Stimulated activated CD4-positive, alpha-beta T cell treated with anti-CD3 and anti-CD28 coated beads, Interleukin-1b, Interleukin-23, amount 100 ng/mL, for 1 hour (primary cell): Measurements from ENCODE around the gene TCAP.

ENCODE experiments used
- DNase-seq, 2 donors: peaks; one replicate each; pipeline ENCODE4 v3.0.0-alpha.2; 2020; ENCODE audit warnings: low read depth in 2 of 2

The TCAP gene

DNA sequence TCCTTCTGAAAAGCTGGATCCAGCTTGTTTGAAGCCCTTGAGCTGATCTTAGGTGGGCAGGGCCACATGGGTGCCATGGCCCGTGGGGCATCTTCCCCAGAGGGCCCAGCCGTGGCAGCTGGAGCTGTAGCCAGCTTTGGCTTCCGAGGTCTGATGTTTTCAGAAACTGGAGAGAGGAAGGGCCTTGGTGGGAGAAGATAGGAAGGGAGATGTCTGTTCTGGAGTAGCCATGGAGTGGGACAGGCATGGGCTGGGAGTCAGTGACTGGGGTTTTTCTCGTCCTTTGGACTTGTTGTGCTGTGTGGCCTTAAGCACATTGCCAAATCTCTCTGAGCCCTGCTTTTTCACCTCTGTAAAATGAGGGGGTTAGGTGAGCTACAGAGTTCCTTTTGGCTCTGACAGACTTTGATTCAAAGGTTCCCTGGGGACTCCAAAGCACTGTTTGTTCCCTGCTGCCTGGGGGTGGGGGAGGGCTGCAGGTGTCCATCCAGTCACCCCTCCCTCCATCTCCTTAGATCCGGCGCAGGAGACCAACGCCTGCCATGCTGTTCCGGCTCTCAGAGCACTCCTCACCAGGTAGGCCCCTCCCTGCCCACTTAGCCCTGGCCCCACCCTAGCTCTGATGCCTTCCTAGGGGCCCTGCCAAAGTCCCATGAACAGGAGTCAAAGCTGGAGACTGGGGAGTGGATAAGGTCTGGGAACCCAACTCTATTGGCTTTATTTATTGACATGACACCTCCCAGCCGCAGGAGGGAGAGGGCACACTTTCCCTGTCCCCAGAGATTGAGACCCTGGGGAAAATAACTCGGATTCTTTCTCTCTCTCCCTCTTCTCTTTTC is 36.3 kb upstream of the TCAP start:
- no peak for DNase-seq

DNA sequence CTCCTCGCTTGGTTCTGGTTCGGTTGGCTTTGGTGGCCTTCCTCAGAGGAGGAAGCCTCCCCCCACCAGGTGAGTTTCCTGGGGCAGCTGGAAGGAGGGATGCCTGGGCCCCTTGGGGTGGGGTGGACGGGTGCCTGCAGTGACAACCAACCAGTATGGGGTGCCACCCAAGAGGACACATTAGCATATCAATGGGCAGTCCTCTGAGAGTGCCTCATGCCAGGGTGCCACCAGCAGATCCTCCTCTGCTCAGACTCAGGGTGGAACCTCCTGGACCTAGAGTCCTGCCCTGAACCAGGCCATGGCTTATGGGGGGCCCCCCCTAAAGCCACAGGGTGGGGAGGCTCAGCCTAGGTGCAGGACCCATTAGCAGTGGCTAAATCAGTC is 35.7 kb upstream of the TCAP start:
- no peak for DNase-seq

DNA sequence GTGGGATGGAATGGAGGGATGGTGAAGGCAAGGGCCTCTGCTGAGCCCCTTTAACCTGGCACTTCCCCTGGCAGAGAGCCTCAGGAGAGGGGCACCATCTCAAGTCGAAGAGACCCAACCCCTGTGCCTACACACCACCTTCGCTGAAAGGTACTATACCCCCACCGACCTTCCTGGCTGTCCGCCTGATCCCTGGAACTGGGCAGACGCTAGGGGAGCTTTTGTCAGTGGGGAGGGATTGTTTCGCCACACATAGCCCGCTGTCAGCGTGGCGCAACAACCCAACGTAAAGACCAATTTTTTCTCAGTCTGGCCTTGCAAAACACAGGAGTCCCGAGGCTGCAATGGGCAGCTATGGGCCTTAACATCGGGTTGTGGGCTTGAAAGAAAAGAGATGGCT is 35.3 kb upstream of the TCAP start:
- DNase-seq, result no peak

DNA sequence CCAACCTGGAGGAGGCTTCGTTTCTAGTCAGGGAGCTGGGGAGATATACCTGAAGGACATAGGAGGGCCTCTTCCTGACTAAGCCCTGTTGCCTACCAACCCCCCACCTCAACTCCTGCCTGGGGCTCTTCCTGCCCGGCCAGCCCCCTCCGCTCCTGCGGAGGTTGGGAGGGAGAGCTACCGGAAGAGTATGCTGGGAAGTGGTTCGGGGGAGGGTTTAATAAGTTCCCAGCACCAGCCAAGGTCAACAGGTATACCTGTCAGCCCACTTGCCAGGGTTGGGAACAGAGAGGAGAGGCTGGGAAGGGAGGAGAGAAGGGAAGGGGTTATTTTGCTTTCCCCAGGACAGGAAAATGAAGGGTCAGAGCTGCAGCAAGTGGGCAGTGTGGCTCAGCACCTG is 33.7 kb upstream of the TCAP start:
- DNase-seq, result no peak

DNA sequence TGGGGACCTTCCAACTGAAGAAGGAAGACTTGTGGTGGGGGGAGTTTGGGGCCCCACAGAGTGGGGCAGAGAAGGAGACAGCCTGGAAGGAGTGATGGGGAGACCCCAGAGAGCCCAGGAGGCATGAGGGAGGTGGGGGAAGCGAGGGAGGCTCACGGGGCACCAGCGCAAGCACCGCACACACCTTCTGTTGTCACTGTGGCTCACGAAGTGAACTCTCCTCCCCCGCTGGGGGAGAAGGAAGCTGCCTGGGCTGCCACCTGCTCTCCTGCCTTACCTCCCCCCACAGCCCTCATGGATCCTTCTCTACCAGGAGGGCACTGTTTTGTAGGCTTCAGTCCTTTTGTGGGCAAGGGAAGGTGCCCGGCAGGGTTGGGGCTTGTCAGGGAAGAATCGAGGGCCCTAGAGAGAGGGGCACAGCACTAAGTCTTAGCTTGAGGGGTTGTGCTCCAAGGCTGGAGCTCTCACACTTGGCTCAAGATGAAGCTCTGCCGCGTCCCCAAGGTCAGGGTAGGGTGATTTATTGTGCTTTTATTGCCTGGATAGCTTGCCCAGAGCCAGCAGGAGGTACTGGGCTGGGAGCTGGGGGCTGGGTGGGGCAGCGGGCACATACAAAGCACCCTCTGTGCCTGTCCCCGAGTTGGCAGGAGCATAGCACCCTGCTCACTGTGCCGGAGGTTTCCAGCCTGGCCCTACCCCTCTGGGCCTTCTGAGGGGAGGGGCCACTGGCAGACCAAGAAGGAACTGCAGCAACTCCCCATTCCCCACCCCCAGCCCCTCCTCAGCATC is 32.8 kb upstream of the TCAP start:
- DNase-seq, result no peak

DNA sequence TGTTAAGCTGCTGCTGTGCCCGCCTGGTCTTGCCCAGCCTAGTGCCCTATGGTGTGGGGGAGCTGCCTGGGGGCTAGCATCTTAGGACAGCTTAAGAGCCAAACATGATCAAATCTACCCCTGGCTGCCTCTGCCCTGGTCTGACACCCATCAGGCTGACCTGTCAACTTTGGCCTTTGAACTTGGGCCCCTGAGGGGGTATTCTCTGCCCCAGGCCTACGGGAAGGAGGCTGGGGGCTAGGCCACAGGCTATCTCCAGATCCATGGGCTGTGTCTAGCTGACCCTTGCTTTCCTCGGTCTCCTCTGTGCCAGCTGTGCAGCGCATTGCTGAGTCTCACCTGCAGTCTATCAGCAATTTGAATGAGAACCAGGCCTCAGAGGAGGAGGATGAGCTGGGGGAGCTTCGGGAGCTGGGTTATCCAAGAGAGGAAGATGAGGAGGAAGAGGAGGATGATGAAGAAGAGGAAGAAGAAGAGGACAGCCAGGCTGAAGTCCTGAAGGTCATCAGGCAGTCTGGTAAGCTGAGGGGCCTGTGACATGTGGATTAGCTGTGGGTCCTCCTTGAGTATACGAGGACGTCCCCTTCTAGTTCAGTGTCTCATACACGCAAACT is 31.5 kb upstream of the TCAP start:
- no peak for DNase-seq

DNA sequence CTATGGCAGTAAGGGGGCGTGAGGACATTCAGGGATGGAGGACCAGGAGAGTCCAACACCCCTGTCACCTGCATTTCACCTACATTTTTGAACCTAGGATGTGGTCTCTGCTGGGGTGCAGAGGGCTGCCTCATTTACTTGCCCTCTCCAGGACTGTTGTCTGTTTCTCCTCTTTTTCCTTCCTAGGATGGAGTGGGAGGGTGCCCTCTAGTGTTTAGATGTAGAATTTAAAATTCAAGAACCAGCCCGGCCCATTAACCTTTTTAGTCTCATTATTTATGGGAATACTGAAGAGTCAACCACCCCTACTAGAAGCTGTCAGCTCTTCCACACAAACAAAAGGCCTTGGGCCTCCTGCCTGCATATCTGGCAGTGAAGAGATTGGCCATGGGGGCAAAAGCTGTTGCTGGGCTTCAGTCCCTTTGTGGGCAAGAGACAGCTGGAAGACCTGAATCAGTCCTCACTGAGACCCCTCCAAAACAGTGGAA is 30.7 kb upstream of the TCAP start:
- DNase-seq, result no peak

DNA sequence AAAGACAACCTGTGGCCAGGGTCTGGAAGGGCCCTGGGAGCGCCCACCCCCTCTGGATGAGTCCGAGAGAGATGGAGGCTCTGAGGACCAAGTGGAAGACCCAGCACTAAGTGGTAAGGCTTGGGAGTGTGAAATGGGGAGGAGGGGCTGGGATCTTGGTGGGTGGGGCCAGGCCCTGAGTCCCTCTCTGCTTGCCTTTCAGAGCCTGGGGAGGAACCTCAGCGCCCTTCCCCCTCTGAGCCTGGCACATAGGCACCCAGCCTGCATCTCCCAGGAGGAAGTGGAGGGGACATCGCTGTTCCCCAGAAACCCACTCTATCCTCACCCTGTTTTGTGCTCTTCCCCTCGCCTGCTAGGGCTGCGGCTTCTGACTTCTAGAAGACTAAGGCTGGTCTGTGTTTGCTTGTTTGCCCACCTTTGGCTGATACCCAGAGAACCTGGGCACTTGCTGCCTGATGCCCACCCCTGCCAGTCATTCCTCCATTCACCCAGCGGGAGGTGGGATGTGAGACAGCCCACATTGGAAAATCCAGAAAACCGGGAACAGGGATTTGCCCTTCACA is 29.5 kb upstream of the TCAP start:
- DNase-seq, result no peak

DNA sequence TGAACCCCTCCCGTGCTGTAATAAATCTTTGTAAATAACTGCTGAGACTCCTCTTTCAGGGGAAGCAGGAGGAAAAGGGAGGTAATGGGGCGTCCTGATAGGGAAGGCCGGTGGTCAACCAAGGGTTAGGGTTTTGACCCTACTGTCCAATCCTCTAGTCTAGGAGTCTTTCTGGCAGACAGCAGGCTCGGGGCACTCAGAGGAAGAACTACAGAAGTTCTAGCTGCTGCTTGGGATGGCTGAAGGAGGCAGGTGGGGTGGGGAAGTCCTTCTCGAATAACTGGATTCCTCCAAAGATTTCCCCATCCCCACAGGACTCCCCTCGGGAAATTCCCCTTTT is 28.6 kb upstream of the TCAP start:
- DNase-seq, result no peak

DNA sequence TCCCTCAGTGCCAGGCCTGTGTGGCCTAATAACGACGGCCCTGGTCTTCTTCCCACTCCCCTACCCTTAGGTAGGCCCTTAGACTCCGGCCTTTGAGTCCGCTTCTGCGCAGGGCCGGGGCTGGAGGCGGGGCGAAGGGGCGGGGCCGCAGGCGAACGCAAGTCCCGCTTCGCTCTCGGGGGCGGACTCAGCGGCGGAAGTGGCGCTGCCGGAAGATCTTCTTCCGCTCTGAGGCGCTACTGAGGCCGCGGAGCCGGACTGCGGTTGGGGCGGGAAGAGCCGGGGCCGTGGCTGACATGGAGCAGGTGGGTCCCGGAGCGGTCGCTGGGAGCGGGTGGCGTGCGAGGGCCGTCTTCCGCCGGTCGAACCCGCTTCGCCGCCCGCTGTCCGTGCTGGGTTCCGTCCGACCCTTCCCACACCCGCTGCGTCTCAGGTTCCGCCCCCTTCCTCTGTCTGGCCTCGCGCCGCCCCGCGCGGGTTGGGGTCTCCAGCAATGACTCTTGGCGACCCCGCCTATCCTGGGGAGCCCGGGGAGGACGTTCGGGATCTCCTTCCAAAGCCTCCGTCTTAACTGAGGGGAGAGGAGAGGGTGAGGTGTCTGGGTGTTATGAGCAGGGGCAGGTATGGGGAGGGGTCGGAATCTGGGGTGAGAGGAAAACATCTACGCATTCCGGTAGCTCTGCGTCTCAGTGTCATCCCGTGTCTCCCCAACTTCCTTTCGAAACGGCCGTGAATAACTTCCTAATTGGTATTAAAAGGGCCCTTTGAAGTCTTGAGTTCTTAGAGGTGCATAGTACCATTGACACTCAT is 28.0 kb upstream of the TCAP start, which contains the start of gene STARD3:
Gene STARD3 (plus strand): TSS at position 218 of the 810 bp plus-strand sequence. CDS start 16,388 bp downstream, outside the sequence.
- DNase-seq, result peak; percentile 68 to 90

DNA sequence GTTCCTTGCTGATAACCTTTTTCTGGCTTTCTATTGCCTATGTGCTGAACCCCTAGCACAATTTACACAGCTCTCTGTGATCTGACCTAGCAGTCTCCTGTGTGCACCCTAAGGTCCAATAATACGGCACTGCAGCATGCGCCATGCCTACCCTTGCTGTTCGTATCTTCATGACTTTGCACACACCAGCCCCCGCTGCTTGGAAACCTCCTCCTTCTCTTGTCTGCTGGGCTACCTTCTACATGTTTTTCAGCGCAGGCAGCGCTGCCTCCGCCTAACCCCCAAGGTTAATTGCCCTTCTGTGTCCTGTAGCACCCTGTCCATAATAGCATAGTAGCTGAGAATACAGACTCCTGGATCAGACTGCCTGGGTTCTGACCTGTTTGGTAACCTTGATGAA is 26.8 kb upstream of the TCAP start:
- DNase-seq, result no peak

DNA sequence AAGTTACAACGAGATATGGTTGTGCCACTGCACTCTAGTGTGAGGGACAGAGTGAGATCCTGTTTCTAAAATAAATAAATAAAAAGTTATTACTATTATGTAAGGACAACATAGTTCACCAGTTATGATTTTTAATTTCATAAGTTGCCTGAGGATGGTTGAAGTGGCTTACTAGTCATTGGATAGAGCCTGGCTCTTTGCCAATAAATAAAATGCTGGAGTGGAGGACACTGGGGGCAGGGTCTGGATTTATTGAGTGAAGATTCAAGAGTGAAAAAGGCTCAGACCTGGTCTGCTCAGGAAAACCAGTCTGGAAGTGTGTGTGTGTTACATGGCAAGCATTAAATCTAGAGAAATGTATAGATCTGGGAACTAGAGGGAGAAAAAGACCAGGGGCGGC is 26.1 kb upstream of the TCAP start:
- DNase-seq, result no peak

DNA sequence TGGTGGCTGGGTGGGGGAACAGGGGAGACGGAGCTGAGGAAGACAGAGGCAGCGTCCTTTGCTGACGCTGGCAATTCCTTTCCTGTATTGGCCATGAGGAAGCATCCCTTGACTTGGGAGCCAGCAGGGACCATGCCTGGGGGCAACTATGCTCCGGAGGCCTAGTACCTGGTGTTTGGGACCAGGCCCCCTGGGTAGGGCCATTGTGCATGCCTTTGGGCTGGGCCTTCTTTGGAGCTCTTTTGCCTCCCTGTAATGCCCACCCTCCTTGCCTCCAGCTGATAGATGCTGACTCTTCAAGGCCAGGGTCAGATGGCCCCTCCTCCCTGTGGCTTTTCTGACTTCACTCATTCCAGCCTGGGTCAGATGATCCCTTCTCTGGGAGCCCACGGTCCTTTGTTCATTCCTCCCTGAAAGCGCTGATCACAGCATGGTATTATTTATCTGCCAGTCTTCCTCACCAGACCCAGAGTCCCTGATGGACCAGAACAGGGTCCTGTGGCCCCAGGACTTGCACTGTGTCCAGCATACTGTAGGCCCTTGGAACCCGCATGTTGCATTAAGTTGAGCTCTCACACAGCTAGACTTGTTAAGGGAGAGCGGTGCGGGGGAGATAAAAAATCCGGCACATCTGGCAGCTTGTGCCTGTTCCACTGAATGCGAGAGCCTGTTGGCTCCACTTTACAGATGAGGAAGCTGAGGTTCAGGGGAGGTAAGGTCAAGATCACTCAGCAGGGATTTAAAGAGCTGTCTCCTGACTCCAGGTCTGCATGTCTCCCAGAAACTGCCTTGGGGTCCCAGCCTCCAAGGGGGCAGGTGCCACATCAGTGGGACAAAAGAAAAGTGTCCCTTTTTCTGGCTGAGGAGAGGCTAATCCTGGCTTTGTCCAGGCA is 25.3 kb upstream of the TCAP start:
- no peak for DNase-seq

DNA sequence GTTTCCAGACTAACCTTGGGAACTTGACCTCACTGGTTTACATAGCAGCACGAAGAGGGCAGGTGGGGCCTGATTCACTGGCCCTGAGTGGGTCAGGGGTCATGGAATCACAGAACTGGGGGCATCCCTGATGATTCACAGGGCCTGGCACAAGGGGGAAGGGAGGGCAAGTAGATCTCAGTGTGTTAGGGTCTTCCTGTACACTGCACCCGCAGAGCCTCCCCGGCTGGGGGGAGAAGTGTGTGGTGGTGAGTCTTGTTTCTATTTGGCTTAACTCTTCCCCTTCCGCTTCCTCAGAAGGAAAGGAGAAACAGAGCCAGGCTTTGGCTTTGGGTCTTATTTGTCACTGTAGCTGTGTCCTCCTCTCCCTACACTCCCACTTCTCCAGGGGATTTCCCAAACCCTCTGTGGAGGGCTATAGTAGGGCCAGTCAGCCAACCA is 24.5 kb upstream of the TCAP start:
- DNase-seq, result no peak

DNA sequence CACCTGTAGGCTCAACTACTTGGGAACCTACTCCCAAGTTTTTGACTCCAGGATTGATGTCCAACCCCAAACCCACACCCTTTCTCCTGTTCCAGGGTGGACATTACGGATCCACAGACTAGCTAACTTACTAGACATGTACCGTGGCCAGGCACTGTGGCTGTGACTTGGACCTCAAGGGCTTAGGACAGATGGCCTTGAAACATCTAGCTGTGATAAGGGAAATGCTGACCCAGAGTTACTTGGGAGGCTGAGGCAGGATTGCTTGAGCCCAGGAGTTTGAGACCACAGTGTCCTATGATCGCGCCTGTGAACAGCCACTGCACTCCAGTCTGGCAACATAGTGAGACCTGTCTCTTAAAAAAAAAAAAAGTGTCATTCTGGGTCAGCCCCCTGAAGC is 24.1 kb upstream of the TCAP start:
- DNase-seq, result no peak

DNA sequence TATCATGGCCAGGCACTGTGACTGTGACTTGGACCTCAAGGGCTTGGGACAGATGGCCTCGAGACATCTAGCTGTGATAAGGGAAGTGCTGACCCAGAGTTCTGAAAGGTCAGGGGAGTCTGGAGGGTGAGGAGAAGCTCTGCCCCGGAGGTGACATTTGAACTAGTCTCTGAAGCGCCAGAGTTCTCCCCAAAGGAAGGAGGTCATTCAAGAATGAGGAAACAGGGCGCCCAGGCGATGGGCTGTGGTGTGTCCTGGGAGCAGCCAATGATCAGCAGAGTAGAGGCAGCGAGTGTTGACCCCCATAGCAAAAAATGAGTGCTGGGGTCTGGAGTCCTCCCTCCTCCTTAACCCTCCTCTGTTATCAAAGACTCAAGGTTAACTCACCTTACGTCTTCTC is 23.3 kb upstream of the TCAP start:
- DNase-seq, result no peak

DNA sequence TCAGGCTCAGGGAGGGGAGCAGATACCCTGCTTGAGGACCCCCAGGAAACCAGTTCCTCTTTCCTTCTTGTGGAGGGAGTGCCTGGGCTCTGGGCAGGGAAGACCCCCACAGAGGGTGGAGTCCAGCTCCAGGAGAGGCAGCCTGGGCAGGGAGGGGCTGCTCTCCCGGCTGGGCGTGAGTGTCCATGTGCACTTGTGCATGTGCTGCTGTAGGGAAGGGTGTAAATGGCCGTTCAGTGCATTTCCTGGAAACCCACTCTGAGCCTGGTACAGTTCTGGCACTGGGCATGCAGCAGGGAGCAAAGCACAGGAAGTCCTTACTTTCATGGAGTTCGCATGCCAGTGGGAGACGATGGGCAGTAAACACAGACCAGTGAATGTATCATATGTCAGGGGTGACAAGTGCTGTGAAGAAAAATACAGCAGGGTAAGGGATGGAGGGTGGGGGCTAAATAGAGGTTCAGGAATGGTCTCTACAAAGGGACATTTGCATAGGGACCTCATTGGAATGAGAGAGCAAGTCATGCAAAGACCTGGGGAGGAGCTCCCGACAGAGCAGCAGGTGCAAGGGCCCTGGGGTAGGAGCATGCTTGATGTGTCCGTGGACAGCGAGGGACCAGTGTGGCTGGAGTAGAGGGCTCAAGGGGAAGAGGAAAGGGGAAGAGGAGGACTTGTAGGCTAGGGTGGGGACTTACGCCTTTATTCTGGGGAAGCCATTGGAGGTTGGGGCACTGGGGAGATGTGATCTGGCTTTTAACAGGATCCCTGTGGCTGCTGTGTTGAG is 22.7 kb upstream of the TCAP start:
- DNase-seq, result no peak

DNA sequence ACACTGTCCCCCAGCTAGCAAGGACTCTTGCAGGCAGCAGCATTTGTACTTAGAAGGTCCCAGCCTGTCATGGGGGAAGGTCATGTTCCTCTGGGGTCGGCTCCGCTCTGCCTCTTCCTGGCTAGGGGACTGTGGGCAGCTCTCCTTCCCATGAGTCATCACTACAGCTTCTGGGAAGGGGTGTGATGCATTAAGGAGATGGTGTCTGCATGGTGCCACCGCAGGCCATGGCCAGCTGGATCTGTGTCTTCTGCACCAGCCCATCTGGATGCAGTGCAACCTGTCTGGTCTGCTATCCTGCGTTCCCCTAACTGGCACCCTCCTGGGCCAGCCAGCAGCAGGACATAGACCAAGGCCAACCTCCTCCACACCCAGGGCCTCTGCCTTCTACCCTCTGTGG is 21.9 kb upstream of the TCAP start:
- DNase-seq, result no peak

DNA sequence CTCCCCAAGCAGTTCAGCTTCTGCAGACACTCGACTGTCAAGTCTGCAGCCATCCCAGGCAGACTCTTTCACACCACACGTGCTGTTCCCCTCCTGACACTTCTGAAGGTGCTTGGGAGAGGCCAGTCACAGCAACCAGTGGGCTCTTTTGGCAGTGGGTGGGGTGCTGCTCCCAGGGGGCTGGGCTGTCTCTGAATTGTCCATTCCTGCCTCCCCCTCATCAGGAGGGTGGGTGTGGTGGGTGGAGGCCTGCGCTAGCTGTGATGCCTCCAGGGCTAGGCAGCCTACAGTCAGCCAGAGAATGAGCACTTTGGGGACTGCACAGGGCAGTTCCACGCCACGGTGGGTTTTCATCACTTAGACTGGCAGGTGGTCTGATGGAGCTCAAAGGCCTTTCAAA is 17.9 kb upstream of the TCAP start:
- DNase-seq, result no peak
